ENCODE data around the gene NECAP2.

DNA sequence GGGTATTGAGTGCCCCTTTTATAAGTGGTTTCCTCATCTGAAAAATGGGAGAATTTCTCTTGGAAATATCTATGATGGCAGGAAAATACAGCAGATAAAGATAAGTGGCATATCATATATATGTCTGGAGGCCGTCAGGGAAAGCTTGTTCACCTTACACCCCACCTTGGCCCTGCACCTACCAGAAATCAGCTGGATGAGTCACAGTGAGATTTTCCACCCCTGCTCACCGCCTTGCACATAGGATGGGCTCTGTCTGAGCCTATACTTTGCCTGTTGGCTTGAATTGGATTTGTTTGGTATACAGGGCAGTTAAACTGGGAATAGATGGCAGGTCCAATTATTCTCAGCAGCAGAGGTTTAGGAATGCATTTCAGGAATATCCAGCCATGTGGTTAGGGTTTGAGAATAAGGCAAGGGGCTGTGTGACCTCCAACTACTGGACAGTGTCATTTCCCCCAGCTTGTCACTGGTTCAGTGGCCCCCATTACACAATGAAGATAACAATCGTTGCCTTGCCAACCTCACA lies 3.5 kb upstream of the NECAP2 start, which contains the start of gene SPATA21:
- TF ChIP-seq, protein P1, sequence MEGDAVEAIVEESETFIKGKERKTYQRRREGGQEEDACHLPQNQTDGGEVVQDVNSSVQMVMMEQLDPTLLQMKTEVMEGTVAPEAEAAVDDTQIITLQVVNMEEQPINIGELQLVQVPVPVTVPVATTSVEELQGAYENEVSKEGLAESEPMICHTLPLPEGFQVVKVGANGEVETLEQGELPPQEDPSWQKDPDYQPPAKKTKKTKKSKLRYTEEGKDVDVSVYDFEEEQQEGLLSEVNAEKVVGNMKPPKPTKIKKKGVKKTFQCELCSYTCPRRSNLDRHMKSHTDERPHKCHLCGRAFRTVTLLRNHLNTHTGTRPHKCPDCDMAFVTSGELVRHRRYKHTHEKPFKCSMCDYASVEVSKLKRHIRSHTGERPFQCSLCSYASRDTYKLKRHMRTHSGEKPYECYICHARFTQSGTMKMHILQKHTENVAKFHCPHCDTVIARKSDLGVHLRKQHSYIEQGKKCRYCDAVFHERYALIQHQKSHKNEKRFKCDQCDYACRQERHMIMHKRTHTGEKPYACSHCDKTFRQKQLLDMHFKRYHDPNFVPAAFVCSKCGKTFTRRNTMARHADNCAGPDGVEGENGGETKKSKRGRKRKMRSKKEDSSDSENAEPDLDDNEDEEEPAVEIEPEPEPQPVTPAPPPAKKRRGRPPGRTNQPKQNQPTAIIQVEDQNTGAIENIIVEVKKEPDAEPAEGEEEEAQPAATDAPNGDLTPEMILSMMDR (IDR thresholded peaks at IDR 0.05) = no peak
- no peak for TF ChIP-seq TAF1 (IDR thresholded peaks at IDR 0.05; ENCODE audit: borderline replicate concordance, low read depth, low read length)
- no peak for TF ChIP-seq EP300 (IDR thresholded peaks at IDR 0.05; ENCODE audit: borderline replicate concordance in 1 of 2, low read depth in 1 of 2, low read length in 1 of 2)
- TF ChIP-seq, protein P2, sequence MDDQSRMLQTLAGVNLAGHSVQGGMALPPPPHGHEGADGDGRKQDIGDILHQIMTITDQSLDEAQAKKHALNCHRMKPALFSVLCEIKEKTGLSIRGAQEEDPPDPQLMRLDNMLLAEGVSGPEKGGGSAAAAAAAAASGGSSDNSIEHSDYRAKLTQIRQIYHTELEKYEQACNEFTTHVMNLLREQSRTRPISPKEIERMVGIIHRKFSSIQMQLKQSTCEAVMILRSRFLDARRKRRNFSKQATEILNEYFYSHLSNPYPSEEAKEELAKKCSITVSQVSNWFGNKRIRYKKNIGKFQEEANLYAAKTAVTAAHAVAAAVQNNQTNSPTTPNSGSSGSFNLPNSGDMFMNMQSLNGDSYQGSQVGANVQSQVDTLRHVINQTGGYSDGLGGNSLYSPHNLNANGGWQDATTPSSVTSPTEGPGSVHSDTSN (IDR thresholded peaks at IDR 0.05) = no peak
- TF ChIP-seq, protein P3, sequence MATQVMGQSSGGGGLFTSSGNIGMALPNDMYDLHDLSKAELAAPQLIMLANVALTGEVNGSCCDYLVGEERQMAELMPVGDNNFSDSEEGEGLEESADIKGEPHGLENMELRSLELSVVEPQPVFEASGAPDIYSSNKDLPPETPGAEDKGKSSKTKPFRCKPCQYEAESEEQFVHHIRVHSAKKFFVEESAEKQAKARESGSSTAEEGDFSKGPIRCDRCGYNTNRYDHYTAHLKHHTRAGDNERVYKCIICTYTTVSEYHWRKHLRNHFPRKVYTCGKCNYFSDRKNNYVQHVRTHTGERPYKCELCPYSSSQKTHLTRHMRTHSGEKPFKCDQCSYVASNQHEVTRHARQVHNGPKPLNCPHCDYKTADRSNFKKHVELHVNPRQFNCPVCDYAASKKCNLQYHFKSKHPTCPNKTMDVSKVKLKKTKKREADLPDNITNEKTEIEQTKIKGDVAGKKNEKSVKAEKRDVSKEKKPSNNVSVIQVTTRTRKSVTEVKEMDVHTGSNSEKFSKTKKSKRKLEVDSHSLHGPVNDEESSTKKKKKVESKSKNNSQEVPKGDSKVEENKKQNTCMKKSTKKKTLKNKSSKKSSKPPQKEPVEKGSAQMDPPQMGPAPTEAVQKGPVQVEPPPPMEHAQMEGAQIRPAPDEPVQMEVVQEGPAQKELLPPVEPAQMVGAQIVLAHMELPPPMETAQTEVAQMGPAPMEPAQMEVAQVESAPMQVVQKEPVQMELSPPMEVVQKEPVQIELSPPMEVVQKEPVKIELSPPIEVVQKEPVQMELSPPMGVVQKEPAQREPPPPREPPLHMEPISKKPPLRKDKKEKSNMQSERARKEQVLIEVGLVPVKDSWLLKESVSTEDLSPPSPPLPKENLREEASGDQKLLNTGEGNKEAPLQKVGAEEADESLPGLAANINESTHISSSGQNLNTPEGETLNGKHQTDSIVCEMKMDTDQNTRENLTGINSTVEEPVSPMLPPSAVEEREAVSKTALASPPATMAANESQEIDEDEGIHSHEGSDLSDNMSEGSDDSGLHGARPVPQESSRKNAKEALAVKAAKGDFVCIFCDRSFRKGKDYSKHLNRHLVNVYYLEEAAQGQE (IDR thresholded peaks at IDR 0.05; ENCODE audit: low read depth, low read length) = no peak
- TF ChIP-seq POLR2AphosphoS5 (IDR thresholded peaks at IDR 0.05; ENCODE audit: low read depth, low read length) = no peak

All from SK-N-SH (cell line).